Panc1 (cell line): ENCODE measurements around the gene NDRG4. TPM values are rescaled to one million over a fixed set of nuclear protein-coding genes. Genes with fewer than 3 reads are reported as not detected.

Experiments
- ATAC-seq: fragments of 200-7000 bp; cut with Tn5 transposase; 2 replicates; pipeline ENCODE4 v1.9.1; 2020; ENCODE audit warnings: mild to moderate bottlenecking, moderate library complexity
- BruUV-seq: library from RNA; stranded (reverse); fragments of 400-500 nt; replicated peaks from 2 replicates; lab custom pipeline; 2021; lab: Mats Ljungman, UMichigan
- CTCF ChIA-PET: fragments of 300-600 bp; sonication (Branson Sonifier 250); formaldehyde crosslinking; loops from one replicate; lab custom pipeline; 2022; ENCODE audit warnings: antibody characterized with exemption; lab: Charles Lee
- POLR2A ChIA-PET: fragments of 300-600 bp; sonication (Branson Sonifier 250); formaldehyde crosslinking; loops from one replicate; lab custom pipeline; 2022; ENCODE audit warnings: antibody characterized with exemption; lab: Charles Lee
- DNase-seq: peaks from one replicate; pipeline ENCODE4 v3.0.0-alpha.2; 2010; ENCODE audit warnings: low read depth, low spot score
- H3K27ac ChIP-seq: 2 replicates; pipeline ENCODE4 v1.5.1; 2011; ENCODE audit warnings: mild to moderate bottlenecking, low read length, inconsistent platforms
- H3K27me3 ChIP-seq: fragments of 200-500 bp; sonication (Bioruptor generic); 2 replicates; pipeline ENCODE4 v1.6.0; 2014; ENCODE audit warnings: low read length, inconsistent platforms; ENCODE audit not compliant: control insufficient read depth, insufficient read depth
- H3K36me3 ChIP-seq: fragments of 200-500 bp; sonication (Bioruptor generic); 2 replicates; pipeline ENCODE4 v1.5.1; 2014; ENCODE audit warnings: inconsistent platforms, mild to moderate bottlenecking, low read length, moderate library complexity; ENCODE audit not compliant: control insufficient read depth, insufficient read depth
- H3K4me1 ChIP-seq: 2 replicates; pipeline ENCODE4 v1.5.1; 2011; ENCODE audit warnings: inconsistent platforms, mild to moderate bottlenecking, low read length, moderate library complexity; ENCODE audit not compliant: control insufficient read depth, insufficient read depth
- H3K4me3 ChIP-seq, 2 experiments: 2 replicates each; pipeline ENCODE4 v1.5.1; 2011 to 2012; ENCODE audit warnings: low read depth in 2 of 2, low read length in 2 of 2, mild to moderate bottlenecking in 2 of 2, inconsistent platforms in 1 of 2, moderate library complexity in 1 of 2
- H3K9me3 ChIP-seq: fragments of 200-500 bp; sonication (Bioruptor generic); 2 replicates; pipeline ENCODE4 v1.5.1; 2014; ENCODE audit warnings: low read depth, mild to moderate bottlenecking, inconsistent platforms, low read length, moderate library complexity; ENCODE audit not compliant: control insufficient read depth, insufficient read depth
- POLR2AphosphoS5 ChIP-seq: IDR thresholded peaks from 2 replicates; pipeline ENCODE4 v1.6.1; 2012; ENCODE audit warnings: mild to moderate bottlenecking, low read depth, low read length, moderate library complexity
- SIN3A ChIP-seq: IDR thresholded peaks from 2 replicates; pipeline ENCODE4 v1.6.1; 2012; ENCODE audit warnings: low read depth, mild to moderate bottlenecking, low read length, moderate library complexity, borderline replicate concordance; ENCODE audit not compliant: insufficient read depth
- TCF7L2 ChIP-seq: IDR thresholded peaks from 2 replicates; pipeline ENCODE4 v1.6.1; 2011; ENCODE audit warnings: mild to moderate bottlenecking, low read depth, low read length, inconsistent platforms
- in situ Hi-C: cut with HindIII; loops from 2 replicates; pipeline ENCODE4 v1.10.0; 2016; ENCODE audit warnings: low sequenced_read_pairs, low pct_unique_long_range_greater_than_20kb
- intact Hi-C: fragments of 100-400 bp; cut with micrococcal nuclease; formaldehyde crosslinking; loops from one replicate; pipeline ENCODE4 v1.10.0; 2022; ENCODE audit not compliant: unreplicated experiment
- total RNA-seq: library from RNA; stranded (reverse); gene quantifications from one replicate; pipeline ENCODE4 v1.2.1, GENCODE V29; 2021; ENCODE audit not compliant: unreplicated experiment
- TF ChIP-seq, protein P1 (sequence below): fragments of 450-650 bp; IDR thresholded peaks from 2 replicates; pipeline ENCODE4 v1.5.1; 2017; ENCODE audit warnings: mild to moderate bottlenecking
- TF ChIP-seq, protein P2 (sequence below), 2 experiments: IDR thresholded peaks; 2 replicates each; pipeline ENCODE4 v1.6.1; 2011 to 2012; ENCODE audit warnings: low read depth in 2 of 2, control low read depth in 1 of 2, low read length in 1 of 2, mild to moderate bottlenecking in 1 of 2, moderate library complexity in 1 of 2; ENCODE audit not compliant: insufficient read depth in 1 of 2

Gene NDRG4
- total RNA-seq, 1 experiment from 2014 or later: 5.1 TPM

DNA sequence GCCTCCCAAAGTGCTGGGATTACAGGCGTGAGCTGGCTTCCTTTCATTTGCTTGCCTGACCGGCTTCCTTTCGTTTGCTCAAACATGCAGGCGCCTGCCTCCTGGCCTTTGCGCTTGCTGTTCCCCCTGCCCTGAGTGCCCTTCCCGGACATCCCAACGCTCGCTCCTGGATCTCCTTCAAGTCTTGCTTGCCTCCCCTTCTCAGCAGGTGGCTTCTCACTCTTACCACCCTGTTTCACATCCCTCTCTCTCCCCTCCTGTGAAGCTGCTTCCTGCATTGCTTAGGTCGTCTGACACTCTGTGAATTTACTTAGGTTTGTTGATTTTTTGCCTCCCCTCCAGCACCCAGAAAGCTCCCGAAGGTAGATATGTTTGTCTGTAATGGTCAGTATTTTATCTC, 25.6 kb upstream of the NDRG4 start:
- CTCF ChIA-PET: no interaction called here
- Histone ChIP-seq H3K27me3 (no peaks in the 10 kb centered on the region), H3K27ac (no peak overlapping the region), H3K4me3 (no peak overlapping the region), H3K4me1 (no peaks in the 10 kb centered on the region), H3K9me3 (no peaks in the 10 kb centered on the region), H3K36me3 (no peaks in the 10 kb centered on the region)
- TF ChIP-seq, protein P1, sequence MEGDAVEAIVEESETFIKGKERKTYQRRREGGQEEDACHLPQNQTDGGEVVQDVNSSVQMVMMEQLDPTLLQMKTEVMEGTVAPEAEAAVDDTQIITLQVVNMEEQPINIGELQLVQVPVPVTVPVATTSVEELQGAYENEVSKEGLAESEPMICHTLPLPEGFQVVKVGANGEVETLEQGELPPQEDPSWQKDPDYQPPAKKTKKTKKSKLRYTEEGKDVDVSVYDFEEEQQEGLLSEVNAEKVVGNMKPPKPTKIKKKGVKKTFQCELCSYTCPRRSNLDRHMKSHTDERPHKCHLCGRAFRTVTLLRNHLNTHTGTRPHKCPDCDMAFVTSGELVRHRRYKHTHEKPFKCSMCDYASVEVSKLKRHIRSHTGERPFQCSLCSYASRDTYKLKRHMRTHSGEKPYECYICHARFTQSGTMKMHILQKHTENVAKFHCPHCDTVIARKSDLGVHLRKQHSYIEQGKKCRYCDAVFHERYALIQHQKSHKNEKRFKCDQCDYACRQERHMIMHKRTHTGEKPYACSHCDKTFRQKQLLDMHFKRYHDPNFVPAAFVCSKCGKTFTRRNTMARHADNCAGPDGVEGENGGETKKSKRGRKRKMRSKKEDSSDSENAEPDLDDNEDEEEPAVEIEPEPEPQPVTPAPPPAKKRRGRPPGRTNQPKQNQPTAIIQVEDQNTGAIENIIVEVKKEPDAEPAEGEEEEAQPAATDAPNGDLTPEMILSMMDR: no peak
- TF ChIP-seq POLR2AphosphoS5 (no peak), TCF7L2 (no peak), SIN3A (no peak)
- TF ChIP-seq, protein P2, sequence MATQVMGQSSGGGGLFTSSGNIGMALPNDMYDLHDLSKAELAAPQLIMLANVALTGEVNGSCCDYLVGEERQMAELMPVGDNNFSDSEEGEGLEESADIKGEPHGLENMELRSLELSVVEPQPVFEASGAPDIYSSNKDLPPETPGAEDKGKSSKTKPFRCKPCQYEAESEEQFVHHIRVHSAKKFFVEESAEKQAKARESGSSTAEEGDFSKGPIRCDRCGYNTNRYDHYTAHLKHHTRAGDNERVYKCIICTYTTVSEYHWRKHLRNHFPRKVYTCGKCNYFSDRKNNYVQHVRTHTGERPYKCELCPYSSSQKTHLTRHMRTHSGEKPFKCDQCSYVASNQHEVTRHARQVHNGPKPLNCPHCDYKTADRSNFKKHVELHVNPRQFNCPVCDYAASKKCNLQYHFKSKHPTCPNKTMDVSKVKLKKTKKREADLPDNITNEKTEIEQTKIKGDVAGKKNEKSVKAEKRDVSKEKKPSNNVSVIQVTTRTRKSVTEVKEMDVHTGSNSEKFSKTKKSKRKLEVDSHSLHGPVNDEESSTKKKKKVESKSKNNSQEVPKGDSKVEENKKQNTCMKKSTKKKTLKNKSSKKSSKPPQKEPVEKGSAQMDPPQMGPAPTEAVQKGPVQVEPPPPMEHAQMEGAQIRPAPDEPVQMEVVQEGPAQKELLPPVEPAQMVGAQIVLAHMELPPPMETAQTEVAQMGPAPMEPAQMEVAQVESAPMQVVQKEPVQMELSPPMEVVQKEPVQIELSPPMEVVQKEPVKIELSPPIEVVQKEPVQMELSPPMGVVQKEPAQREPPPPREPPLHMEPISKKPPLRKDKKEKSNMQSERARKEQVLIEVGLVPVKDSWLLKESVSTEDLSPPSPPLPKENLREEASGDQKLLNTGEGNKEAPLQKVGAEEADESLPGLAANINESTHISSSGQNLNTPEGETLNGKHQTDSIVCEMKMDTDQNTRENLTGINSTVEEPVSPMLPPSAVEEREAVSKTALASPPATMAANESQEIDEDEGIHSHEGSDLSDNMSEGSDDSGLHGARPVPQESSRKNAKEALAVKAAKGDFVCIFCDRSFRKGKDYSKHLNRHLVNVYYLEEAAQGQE (IDR thresholded peaks at IDR 0.05; ENCODE audit: insufficient read depth in 1 of 2, low read depth in 2 of 2, low read length in 1 of 2): no peak
- DNase-seq (no peak), ATAC-seq (no peak)
- POLR2A ChIA-PET: no interaction called here
- no TSS peak for BruUV-seq
- intact Hi-C loops (no loop called here), in situ Hi-C loops (no loop called here)

DNA sequence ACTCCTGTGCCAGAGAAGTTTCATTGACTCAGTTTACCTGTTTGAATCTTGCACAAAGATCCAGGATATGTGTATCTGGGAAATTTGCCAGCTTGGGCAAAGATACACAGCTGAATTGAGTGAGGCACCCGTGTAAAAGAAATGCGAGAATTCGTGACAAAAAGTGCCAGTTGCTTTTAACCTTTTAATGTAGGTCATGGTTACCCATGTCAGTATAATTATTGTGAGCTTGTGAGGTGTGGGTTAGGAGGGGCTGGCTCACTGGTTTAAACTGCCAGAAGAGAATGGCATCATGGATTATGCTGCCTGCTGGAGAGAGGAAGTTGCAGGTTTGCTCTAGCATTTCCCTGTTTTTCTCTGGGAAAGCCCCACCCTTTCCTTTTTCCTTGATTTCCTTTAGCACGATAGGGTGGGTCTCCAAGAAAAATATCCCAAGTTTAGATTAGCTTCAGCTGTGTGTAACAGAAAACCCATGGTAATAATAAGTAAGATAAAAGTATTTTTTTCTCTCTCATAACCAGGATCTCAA, 24.8 kb upstream of the NDRG4 start:
- Histone ChIP-seq H3K27me3 (no peaks in the 10 kb centered on the region), H3K9me3 (no peaks in the 10 kb centered on the region), H3K4me1 (no peaks in the 10 kb centered on the region), H3K36me3 (no peaks in the 10 kb centered on the region), H3K27ac (no peak overlapping the region), H3K4me3 (no peak overlapping the region)
- intact Hi-C loops: no loop called here
- BruUV-seq: no TSS peak
- in situ Hi-C loops: no loop called here
- DNase-seq (no peak), ATAC-seq (no peak)
- ChIA-PET POLR2A (no interaction called here), CTCF (no interaction called here)
- TF ChIP-seq, protein P1: no peak
- no peak for TF ChIP-seq SIN3A
